SH-SY5Y (cell line): ENCODE data around the gene M6PR.

Source experiments
- GATA2 ChIP-seq: IDR thresholded peaks from 2 replicates; pipeline ENCODE4 v1.6.1; 2011; ENCODE audit warnings: mild to moderate bottlenecking, low read depth, low read length
- GATA3 ChIP-seq: IDR thresholded peaks from 2 replicates; pipeline ENCODE4 v1.6.1; 2011; ENCODE audit warnings: low read depth, mild to moderate bottlenecking, low read length, moderate library complexity

The M6PR gene

GRCh38 chr12:8960176-8960575 is 10.7 kb upstream of the M6PR start:
- TF ChIP-seq GATA2 (no peak), GATA3 (no peak)

DNA sequence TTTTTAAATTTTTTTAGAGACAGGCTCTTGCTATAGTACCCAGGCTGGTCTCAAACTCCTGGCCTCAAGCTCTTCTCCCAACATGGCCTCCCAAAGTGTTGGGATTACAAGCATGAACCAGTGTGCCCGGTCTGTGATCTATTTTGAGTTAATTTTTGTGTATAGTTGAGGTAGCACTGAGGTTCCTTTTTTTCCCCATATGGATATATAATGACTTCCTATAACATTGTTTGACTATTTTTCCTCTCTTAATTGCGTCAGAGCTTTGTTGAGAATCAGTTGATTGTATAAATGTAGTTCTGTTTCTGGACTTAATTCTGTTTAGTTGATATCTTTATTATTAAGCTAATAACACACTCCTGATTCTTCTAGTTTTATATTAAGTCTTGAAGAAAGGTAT is 8.6 kb upstream of the M6PR start:
- no peak for TF ChIP-seq GATA2
- TF ChIP-seq GATA3 = no peak

GRCh38 chr12:8957561-8957960 is 8.1 kb upstream of the M6PR start:
- TF ChIP-seq GATA3 = no peak
- TF ChIP-seq GATA2 = peak; percentile 16; the same call in 1 of the 2 replicates

DNA sequence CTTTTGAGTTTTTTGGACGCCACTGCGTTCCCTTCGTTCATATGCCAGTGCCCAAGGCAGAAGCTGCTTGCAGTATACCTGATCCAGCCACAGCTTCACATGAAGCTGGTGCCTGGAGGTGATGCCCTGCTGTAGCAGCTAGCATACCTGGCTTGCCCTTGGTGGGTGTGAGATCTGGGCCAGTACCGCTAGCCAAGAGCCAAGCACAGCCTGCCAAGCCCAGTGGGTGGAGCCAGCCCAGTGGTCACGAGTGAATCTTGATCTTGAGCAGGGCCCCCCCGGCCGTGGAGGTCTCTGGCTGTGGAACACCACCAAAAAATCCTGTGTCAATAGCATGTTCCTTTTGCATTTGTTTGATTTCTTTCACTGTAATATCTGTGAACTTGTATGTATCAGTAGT is 7.3 kb upstream of the M6PR start:
- TF ChIP-seq GATA3 = no peak
- TF ChIP-seq GATA2 = no peak

GRCh38 chr12:8956073-8956472 is 6.6 kb upstream of the M6PR start:
- TF ChIP-seq GATA3 = no peak
- no peak for TF ChIP-seq GATA2

- TF ChIP-seq GATA3 (no peak), GATA2 (no peak)
Measured at GRCh38 chr12:8953773-8954402, 4.4 kb upstream of the M6PR start.

GRCh38 chr12:8951744-8952143 is 2.3 kb upstream of the M6PR start:
- TF ChIP-seq GATA3 = no peak
- TF ChIP-seq GATA2 = no peak

- TF ChIP-seq GATA3 (no peak), GATA2 (no peak)
Measured at GRCh38 chr12:8950702-8951478, 1.4 kb upstream of the M6PR start.

GRCh38 chr12:8950221-8950527 is 729 bp upstream of the M6PR start:
- no peak for TF ChIP-seq GATA3
- TF ChIP-seq GATA2 = peak; percentile 18; the same call in 1 of the 2 replicates

- TF ChIP-seq GATA3 (no peak), GATA2 (no peak)
Measured at GRCh38 chr12:8948701-8949341, 624 bp downstream of the M6PR start.

- no peak for TF ChIP-seq GATA3
- TF ChIP-seq GATA2 = no peak
Measured at GRCh38 chr12:8947737-8948136, 1.7 kb downstream of the M6PR start.

GRCh38 chr12:8946733-8947132 is 2.7 kb downstream of the M6PR start:
- TF ChIP-seq GATA3 (no peak), GATA2 (no peak)

- TF ChIP-seq GATA2 = no peak
- no peak for TF ChIP-seq GATA3
Measured at GRCh38 chr12:8943565-8944186, 5.8 kb downstream of the M6PR start.

DNA sequence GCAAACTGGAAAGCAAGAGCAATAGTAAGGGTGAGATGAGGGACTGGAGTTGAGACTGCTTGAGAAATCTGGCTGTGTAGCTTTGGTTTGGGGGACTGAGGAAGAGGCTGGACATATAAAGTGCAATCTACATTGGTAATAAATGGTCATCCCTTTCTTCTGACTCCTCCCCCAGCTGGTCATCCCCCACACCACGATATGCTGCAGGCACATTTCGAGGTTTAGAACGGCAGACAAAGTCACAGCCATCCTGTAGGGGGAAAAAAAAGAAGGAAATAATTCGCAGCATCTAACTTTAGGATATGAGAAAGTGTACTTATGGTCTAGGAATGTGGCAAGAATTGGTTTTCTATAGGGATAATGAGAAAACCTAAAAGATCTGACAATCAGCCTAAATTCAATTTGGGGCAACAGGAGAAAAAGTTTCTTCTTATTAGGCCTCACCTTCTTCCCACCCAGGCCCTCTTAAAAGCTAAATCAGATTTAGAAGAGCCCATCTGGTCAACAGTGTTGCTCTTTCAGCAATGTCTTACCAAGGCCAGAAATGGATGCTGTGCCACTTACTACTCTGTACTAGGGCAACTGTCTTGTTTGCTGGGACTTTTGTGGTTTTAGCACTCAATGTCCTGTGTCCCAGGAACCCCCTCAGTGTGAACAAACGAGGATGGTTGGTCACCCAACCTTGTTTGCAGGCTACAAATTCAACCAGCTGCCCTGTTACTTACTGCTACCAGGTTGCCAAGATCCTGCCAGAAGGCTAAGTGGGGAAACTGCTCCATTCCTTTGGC is 7.6 kb downstream of the M6PR start:
- TF ChIP-seq GATA3 (no peak), GATA2 (no peak)
